Type B pancreatic cell (in vitro differentiated cells): ENCODE measurements around the gene GRXCR2. TPM values are rescaled to one million over a fixed set of nuclear protein-coding genes. Genes with fewer than 3 reads are reported as not detected.

Experiments used
- DNase-seq: peaks from one replicate; pipeline ENCODE4 v3.0.0; 2021; ENCODE audit warnings: mixed read lengths; ENCODE audit not compliant: unreplicated experiment; ENCODE audit errors: extremely low spot score
- H3K27ac Mint-ChIP-seq: 2 replicates; pipeline ENCODE4 v1.8.0; 2021; ENCODE audit warnings: mild to moderate bottlenecking, mixed read lengths
- H3K27me3 Mint-ChIP-seq: 2 replicates; pipeline ENCODE4 v1.8.0; 2021; ENCODE audit warnings: mixed read lengths
- H3K36me3 Mint-ChIP-seq: 2 replicates; pipeline ENCODE4 v1.8.0; 2021; ENCODE audit warnings: mixed read lengths
- H3K4me1 Mint-ChIP-seq: one replicate; pipeline ENCODE4 v1.8.0; 2021; ENCODE audit warnings: mixed read lengths; ENCODE audit not compliant: unreplicated experiment
- H3K4me3 Mint-ChIP-seq: 2 replicates; pipeline ENCODE4 v1.8.0; 2021; ENCODE audit warnings: mild to moderate bottlenecking, mixed read lengths
- H3K9me3 Mint-ChIP-seq: 2 replicates; pipeline ENCODE4 v1.8.0; 2021; ENCODE audit warnings: mixed read lengths
- CTCF ChIP-seq: fragments of 200-600 bp; sonication (generic); conservative IDR thresholded peaks from 2 replicates; pipeline ENCODE4 v1.5.0; 2021; ENCODE audit warnings: antibody characterized with exemption, mild to moderate bottlenecking
- total RNA-seq: library from RNA; stranded (reverse); gene quantifications from 2 replicates; pipeline ENCODE4 v1.2.1, GENCODE V29; 2021; ENCODE audit warnings: low replicate concordance

Gene GRXCR2
- total RNA-seq, 1 donor from 2014 or later: not detected

DNA sequence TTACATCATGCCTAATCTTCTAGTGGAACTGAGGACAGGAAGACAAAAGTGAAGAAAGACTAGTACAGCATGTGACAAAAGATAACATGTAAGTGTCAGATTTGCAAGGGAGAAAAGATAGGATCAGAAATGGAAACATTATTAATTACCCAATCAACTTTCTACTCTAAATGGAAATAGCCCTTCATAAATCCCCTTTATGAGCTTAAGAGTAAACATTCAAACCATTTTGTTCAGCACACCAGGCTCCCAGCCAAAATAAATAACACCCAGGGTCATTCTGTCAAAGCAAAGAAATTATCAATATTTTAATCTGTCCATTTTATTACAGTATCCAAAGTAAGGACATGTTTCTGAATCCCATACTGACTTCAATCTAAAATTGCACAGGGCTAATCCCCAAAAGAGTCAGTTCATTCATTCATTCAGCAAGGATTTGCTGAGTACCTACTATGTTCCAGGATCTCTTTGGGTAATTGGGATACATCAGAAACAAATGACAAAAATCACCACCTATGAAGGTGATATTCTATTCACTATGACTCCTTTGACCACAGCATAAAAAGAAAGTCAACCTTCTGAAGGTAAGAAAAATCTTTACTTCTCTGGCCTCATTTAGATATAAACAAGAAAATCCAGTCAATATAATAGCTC, 43.0 kb downstream of the GRXCR2 start:
- Mint-ChIP-seq H3K4me1 (peaks cover 23% of the 10 kb centered on the region), H3K9me3 (no peaks in the 10 kb centered on the region), H3K27ac (no peak overlapping the region), H3K4me3 (no peak overlapping the region), H3K36me3 (no peaks in the 10 kb centered on the region), H3K27me3 (no peaks in the 10 kb centered on the region)
- TF ChIP-seq CTCF: no peak
- DNase-seq: no peak

- peaks cover 17% of the 10 kb centered on the region for H3K4me1 Mint-ChIP-seq
- no peak overlapping the region for H3K27ac Mint-ChIP-seq
- no peaks in the 10 kb centered on the region for H3K27me3 Mint-ChIP-seq
- no peaks in the 10 kb centered on the region for H3K36me3 Mint-ChIP-seq
- DNase-seq: no peak
- no peak for TF ChIP-seq CTCF
- H3K9me3 Mint-ChIP-seq: no peaks in the 10 kb centered on the region
- no peak overlapping the region for H3K4me3 Mint-ChIP-seq
These were observed 45.7 kb downstream of the GRXCR2 start for GRCh38 chr5:145826895-145827674.

GRCh38 chr5:145825751-145826180, 47.0 kb downstream of the GRXCR2 start:
- no peaks in the 10 kb centered on the region for H3K9me3 Mint-ChIP-seq
- no peak for DNase-seq
- H3K4me1 Mint-ChIP-seq: peaks cover 15% of the 10 kb centered on the region
- H3K4me3 Mint-ChIP-seq: no peak overlapping the region
- peaks cover 3% of the 10 kb centered on the region for H3K36me3 Mint-ChIP-seq
- peak; percentile 84 for TF ChIP-seq CTCF
- no peaks in the 10 kb centered on the region for H3K27me3 Mint-ChIP-seq
- H3K27ac Mint-ChIP-seq: no peak overlapping the region

DNA sequence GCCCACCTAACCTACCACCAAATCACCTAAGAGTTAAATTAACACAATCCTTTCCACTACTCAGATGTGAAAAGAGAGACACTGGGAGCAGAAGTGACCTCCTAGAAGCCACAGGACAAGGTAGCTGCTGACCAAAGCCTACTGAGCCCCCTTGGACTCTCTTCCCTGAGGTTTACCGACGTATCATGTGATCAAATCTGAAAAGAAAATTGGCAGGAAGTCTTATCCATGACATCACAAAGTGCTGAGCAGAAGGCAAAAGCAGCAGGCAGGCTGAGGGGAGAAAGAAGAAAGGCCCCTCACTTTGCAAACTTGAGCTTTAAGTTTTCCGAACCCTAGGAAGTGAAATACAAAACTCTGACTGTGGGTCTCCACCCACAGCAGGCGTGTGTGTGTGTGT, 48.8 kb downstream of the GRXCR2 start:
- Mint-ChIP-seq H3K4me1 (no peaks in the 10 kb centered on the region), H3K27me3 (no peaks in the 10 kb centered on the region), H3K9me3 (no peaks in the 10 kb centered on the region), H3K27ac (no peak overlapping the region), H3K4me3 (no peak overlapping the region), H3K36me3 (peaks cover 8% of the 10 kb centered on the region)
- no peak for DNase-seq
- no peak for TF ChIP-seq CTCF

DNA sequence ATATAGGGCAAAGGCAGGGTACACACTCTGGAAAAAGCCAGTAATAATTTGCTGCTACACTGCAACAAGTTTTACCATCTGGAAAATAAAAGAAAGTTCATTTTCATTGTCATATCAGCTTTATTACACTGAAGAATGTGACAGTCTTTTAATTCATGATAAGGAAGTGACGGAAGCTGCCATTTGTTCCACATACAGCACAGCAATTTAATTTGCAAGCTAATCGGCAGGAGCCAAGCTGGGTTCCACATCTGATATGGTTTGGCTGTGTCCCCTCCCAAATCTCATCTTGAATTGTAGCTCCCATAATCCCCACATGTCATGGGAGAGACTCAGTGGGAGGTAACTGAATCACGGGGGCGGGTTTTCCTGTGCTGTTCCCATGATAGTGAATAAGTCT, 54.2 kb downstream of the GRXCR2 start:
- H3K27me3 Mint-ChIP-seq: no peaks in the 10 kb centered on the region
- H3K9me3 Mint-ChIP-seq: no peaks in the 10 kb centered on the region
- H3K27ac Mint-ChIP-seq: no peak overlapping the region
- H3K4me3 Mint-ChIP-seq: no peak overlapping the region
- DNase-seq: no peak
- no peak for TF ChIP-seq CTCF
- no peaks in the 10 kb centered on the region for H3K4me1 Mint-ChIP-seq
- peaks cover 18% of the 10 kb centered on the region for H3K36me3 Mint-ChIP-seq
